Epidermal melanocyte (primary cell): ENCODE results near the gene TUBA4B.

Experiments used
- DNase-seq: peaks from one replicate; pipeline ENCODE4 v3.0.0; 2011; ENCODE audit warnings: low spot score; ENCODE audit not compliant: insufficient read length

TUBA4B gene

GRCh38 chr2:219314804-219315468 is 61.9 kb downstream of the TUBA4B start:
- DNase-seq = no peak
